ENCODE results near the gene ANTXRL. TPM values are rescaled to one million over a fixed set of nuclear protein-coding genes. Genes with fewer than 3 reads are reported as not detected.
"Not testable (repeated sequence)": the region's sequence is repeated elsewhere in the genome, so short reads cannot be mapped to it uniquely, and the experiment has no call there.

The ANTXRL gene
- total RNA-seq, 2 experiments from 2014 or later, result not detected

- Mint-ChIP-seq H3K27ac (no peak overlapping the region), H3K36me3 (ENCODE audit: low read depth) (no peaks in the 10 kb centered on the region), H3K27me3 (no peaks in the 10 kb centered on the region), H3K9me3 (no peaks in the 10 kb centered on the region), H3K4me1 (ENCODE audit: low read depth) (peaks cover 13% of the 10 kb centered on the region), H3K4me3 (no peak overlapping the region)
- intact Hi-C loops (cut with micrococcal nuclease), result no loop called here
- ChIA-PET POLR2A (no interaction called here), CTCF (interaction anchor here (0.9 kb wide), 1 partner anchor 17 kb away, joined by 4 read pairs; no protein-coding TSS in a partner anchor)
- no peak for TF ChIP-seq CTCF (IDR thresholded peaks at IDR 0.05)
- no peak for DNase-seq
- ATAC-seq, result no peak
These were observed 34.6 kb upstream of the ANTXRL start for GRCh38 chr10:46251857-46252847.

GRCh38 chr10:46253076-46254006 is 33.5 kb upstream of the ANTXRL start:
- CTCF ChIA-PET, result interaction anchor here (1.2 kb wide), 1 partner anchor 11 kb away, joined by 3 read pairs; no protein-coding TSS in a partner anchor
- ATAC-seq, result no peak
- TF ChIP-seq CTCF (IDR thresholded peaks at IDR 0.05), result no peak
- POLR2A ChIA-PET, result interaction anchor here (0.6 kb wide), 1 partner anchor 31 kb away, joined by 3 read pairs; no protein-coding TSS in a partner anchor
- Mint-ChIP-seq H3K36me3 (ENCODE audit: low read depth) (peaks cover 2% of the 10 kb centered on the region), H3K4me3 (no peak overlapping the region), H3K4me1 (ENCODE audit: low read depth) (peaks cover 22% of the 10 kb centered on the region), H3K9me3 (no peaks in the 10 kb centered on the region), H3K27me3 (no peaks in the 10 kb centered on the region), H3K27ac (no peak overlapping the region)
- DNase-seq, result no peak
- intact Hi-C loops (cut with micrococcal nuclease), result no loop called here

GRCh38 chr10:46254007-46254383 is 32.8 kb upstream of the ANTXRL start:
- CTCF ChIA-PET, result interaction anchor here (1.2 kb wide), 1 partner anchor 10 kb away, joined by 3 read pairs; no protein-coding TSS in a partner anchor
- H3K27ac Mint-ChIP-seq, result no peak overlapping the region
- ATAC-seq, result no peak

GRCh38 chr10:46254467-46254866 is 32.3 kb upstream of the ANTXRL start:
- no peak for DNase-seq
- Mint-ChIP-seq H3K27me3 (no peaks in the 10 kb centered on the region), H3K9me3 (no peaks in the 10 kb centered on the region), H3K4me1 (ENCODE audit: low read depth) (peaks cover 27% of the 10 kb centered on the region), H3K36me3 (ENCODE audit: low read depth) (peaks cover 2% of the 10 kb centered on the region), H3K4me3 (no peak overlapping the region), H3K27ac (no peak overlapping the region)
- ATAC-seq, result no peak
- no peak for TF ChIP-seq CTCF (IDR thresholded peaks at IDR 0.05)
- ChIA-PET CTCF (interaction anchor here (1.2 to 2.6 kb wide), 2 partner anchors 10 to 25 kb away, joined by 3 to 9 read pairs; no protein-coding TSS in a partner anchor), POLR2A (no interaction called here)
- intact Hi-C loops (cut with micrococcal nuclease), result no loop called here

More at GRCh38 chr10:46254007-46254383, 32.8 kb upstream of the ANTXRL start:
- POLR2A ChIA-PET, result no interaction called here
- Mint-ChIP-seq H3K9me3 (no peaks in the 10 kb centered on the region), H3K27me3 (no peaks in the 10 kb centered on the region), H3K36me3 (ENCODE audit: low read depth) (peaks cover 2% of the 10 kb centered on the region), H3K4me3 (no peak overlapping the region), H3K4me1 (ENCODE audit: low read depth) (peaks cover 27% of the 10 kb centered on the region)
- TF ChIP-seq CTCF (IDR thresholded peaks at IDR 0.05), result no peak
- intact Hi-C loops (cut with micrococcal nuclease), result no loop called here
- no peak for DNase-seq

- POLR2A ChIA-PET, result not testable (repeated sequence)
These were observed 31.6 kb upstream of the ANTXRL start for GRCh38 chr10:46255210-46255609.

More at GRCh38 chr10:46255210-46255609, 31.6 kb upstream of the ANTXRL start:
- H3K36me3 Mint-ChIP-seq (ENCODE audit: low read depth); ATAC-seq; DNase-seq; H3K27me3 Mint-ChIP-seq; H3K4me3 Mint-ChIP-seq; H3K9me3 Mint-ChIP-seq; intact Hi-C loops (cut with micrococcal nuclease); H3K27ac Mint-ChIP-seq: not testable (repeated sequence)
- peaks cover 27% of the 10 kb centered on the region for H3K4me1 Mint-ChIP-seq (ENCODE audit: low read depth)
- CTCF ChIA-PET, result interaction anchor here (0.7 to 2.6 kb wide), 2 partner anchors 26 to 71 kb away, joined by 3 to 9 read pairs; no protein-coding TSS in a partner anchor

Measured in activated CD8-positive, alpha-beta T cell treated with anti-CD3 and anti-CD28 coated beads for 36 hours (primary cell).